Mesenchymal stem cell (in vitro differentiated cells and primary cell): Measurements from ENCODE around the gene AEBP2.
A peak's percentile ranks its signal among the peaks of the same experiment; 100 is the strongest.

Experiments
- DNase-seq: peaks from one replicate; pipeline ENCODE4 v3.0.0-alpha.2; 2013
- H2AFZ ChIP-seq: one replicate; pipeline ENCODE4 v1.6.1; 2013; ENCODE audit warnings: low read depth, mild to moderate bottlenecking, control low read depth, inconsistent platforms, low read length, moderate library complexity
- H2AK5ac ChIP-seq: 2 replicates; pipeline ENCODE4 v1.6.1; 2013; ENCODE audit warnings: low read length, moderate library complexity, mild to moderate bottlenecking, inconsistent platforms; ENCODE audit not compliant: severe bottlenecking
- H2BK120ac ChIP-seq: one replicate; pipeline ENCODE4 v1.6.1; 2013; ENCODE audit warnings: low read depth, mild to moderate bottlenecking, inconsistent platforms, low read length, moderate library complexity
- H2BK12ac ChIP-seq, 2 experiments: one replicate each; pipeline ENCODE4 v1.6.1; 2013; ENCODE audit warnings: inconsistent platforms in 2 of 2, low read length in 2 of 2, mild to moderate bottlenecking in 2 of 2, moderate library complexity in 2 of 2, control low read depth in 1 of 2
- H2BK15ac ChIP-seq: one replicate; pipeline ENCODE4 v1.6.1; 2013; ENCODE audit warnings: mild to moderate bottlenecking, low read depth, inconsistent platforms; ENCODE audit not compliant: poor library complexity, severe bottlenecking
- H2BK5ac ChIP-seq: 2 replicates; pipeline ENCODE4 v1.6.1; 2013; ENCODE audit warnings: low read depth, mild to moderate bottlenecking, low read length, control low read depth, inconsistent platforms; ENCODE audit not compliant: poor library complexity, severe bottlenecking
- H3K14ac ChIP-seq, 2 experiments: one replicate each; pipeline ENCODE4 v1.6.1; 2013; ENCODE audit warnings: inconsistent platforms in 2 of 2, low read length in 2 of 2, control low read depth in 1 of 2, mild to moderate bottlenecking in 1 of 2, moderate library complexity in 1 of 2
- H3K18ac ChIP-seq, 2 experiments: one replicate each; pipeline ENCODE4 v1.6.1; 2013; ENCODE audit warnings: inconsistent platforms in 2 of 2, low read length in 2 of 2, control low read depth in 1 of 2, low read depth in 1 of 2, mild to moderate bottlenecking in 1 of 2
- H3K23ac ChIP-seq, 2 experiments: one replicate each; pipeline ENCODE4 v1.6.1; 2013; ENCODE audit warnings: inconsistent platforms in 2 of 2, low read length in 2 of 2, mild to moderate bottlenecking in 2 of 2, moderate library complexity in 2 of 2, control low read depth in 1 of 2
- H3K27ac ChIP-seq: 2 replicates; pipeline ENCODE4 v1.5.1; 2013; ENCODE audit warnings: mild to moderate bottlenecking, moderate library complexity, low read length, control low read depth, inconsistent platforms; ENCODE audit not compliant: poor library complexity, severe bottlenecking
- H3K27me3 ChIP-seq, 2 experiments: 2 replicates each; pipeline versions ENCODE4 v1.6.1 to v1.7.0; 2013; ENCODE audit warnings: low read length in 2 of 2, mild to moderate bottlenecking in 2 of 2, moderate library complexity in 2 of 2, control low read depth in 1 of 2, inconsistent platforms in 1 of 2; ENCODE audit not compliant: control insufficient read depth in 1 of 2, insufficient read depth in 1 of 2
- H3K36me3 ChIP-seq, 2 experiments: 2 replicates each; pipeline versions ENCODE4 v1.6.1 to v1.7.0; 2013; ENCODE audit warnings: low read length in 2 of 2, control low read depth in 1 of 2, inconsistent platforms in 1 of 2, low read depth in 1 of 2, mild to moderate bottlenecking in 1 of 2; ENCODE audit not compliant: insufficient read depth in 2 of 2, control insufficient read depth in 1 of 2
- H3K4ac ChIP-seq, 2 experiments: one replicate each; pipeline ENCODE4 v1.6.1; 2013; ENCODE audit warnings: inconsistent platforms in 2 of 2, low read length in 2 of 2, mild to moderate bottlenecking in 2 of 2, moderate library complexity in 2 of 2, control low read depth in 1 of 2, low read depth in 1 of 2
- H3K4me1 ChIP-seq: 2 replicates; pipeline ENCODE4 v1.6.1; 2013; ENCODE audit warnings: low read depth, low read length, control low read depth; ENCODE audit not compliant: control insufficient read depth, insufficient read depth
- H3K4me2 ChIP-seq: 2 replicates; pipeline ENCODE4 v1.6.1; 2013; ENCODE audit warnings: low read length, mild to moderate bottlenecking, inconsistent platforms; ENCODE audit not compliant: poor library complexity, severe bottlenecking
- H3K4me3 ChIP-seq, 2 experiments: 2 replicates each; pipeline versions ENCODE4 v1.5.1 to v1.7.0; 2013; ENCODE audit warnings: low read length in 2 of 2, mild to moderate bottlenecking in 2 of 2, control low read depth in 1 of 2, low read depth in 1 of 2; ENCODE audit not compliant: insufficient read depth in 1 of 2
- H3K79me1 ChIP-seq: replicated peaks from 2 replicates; pipeline ENCODE4 v1.6.1; 2013; ENCODE audit warnings: mild to moderate bottlenecking, control low read depth, low read length, inconsistent platforms; ENCODE audit not compliant: poor library complexity, severe bottlenecking
- H3K9ac ChIP-seq: 2 replicates; pipeline ENCODE4 v1.7.0; 2013; ENCODE audit warnings: mild to moderate bottlenecking, low read length, moderate library complexity
- H3K9me3 ChIP-seq: 2 replicates; pipeline ENCODE4 v1.7.0; 2013; ENCODE audit warnings: mild to moderate bottlenecking, low read length; ENCODE audit not compliant: control insufficient read depth
- H4K8ac ChIP-seq: one replicate; pipeline ENCODE4 v1.6.1; 2013; ENCODE audit warnings: inconsistent platforms, mild to moderate bottlenecking, low read length, moderate library complexity
- H4K91ac ChIP-seq: one replicate; pipeline ENCODE4 v1.6.1; 2013; ENCODE audit warnings: mild to moderate bottlenecking, low read length, inconsistent platforms
- WGBS: methylation state at CpG from one replicate; pipeline ENCODE4 v1.1.7; 2013; ENCODE audit warnings: mixed read lengths; 5-methylcytosine and 5-hydroxymethylcytosine counted together

Gene AEBP2

GRCh38 chr12:19539071-19539470 lies 99.8 kb downstream of the AEBP2 start:
- H3K18ac ChIP-seq: no peak overlapping the region
- no peak overlapping the region for H3K23ac ChIP-seq
- H3K27ac ChIP-seq: no peak overlapping the region
- peaks cover 16% of the 10 kb centered on the region for H3K9me3 ChIP-seq
- H3K79me1 ChIP-seq: peaks cover 1% of the 10 kb centered on the region
- H3K27me3 ChIP-seq: no peaks in the 10 kb centered on the region
- H3K4me3 ChIP-seq: no peak overlapping the region
- H2BK5ac ChIP-seq: no peak overlapping the region
- no peak for DNase-seq
- H4K8ac ChIP-seq: no peak overlapping the region
- no peak overlapping the region for H2BK15ac ChIP-seq
- H2AFZ ChIP-seq: no peak overlapping the region
- H4K91ac ChIP-seq: no peak overlapping the region
- H3K9ac ChIP-seq: no peak overlapping the region
- no peak overlapping the region for H2AK5ac ChIP-seq
- peaks cover 0 to 11% of the 10 kb centered on the region in 2 experiments for H3K36me3 ChIP-seq
- no peaks in the 10 kb centered on the region for H3K4me1 ChIP-seq
- no peak overlapping the region for H3K4me2 ChIP-seq
- H3K14ac ChIP-seq: no peak overlapping the region
- H2BK12ac ChIP-seq: no peak overlapping the region
- no peak overlapping the region for H3K4ac ChIP-seq
- H2BK120ac ChIP-seq: no peak overlapping the region

GRCh38 chr12:19539836-19540235 lies 100.5 kb downstream of the AEBP2 start:
- Histone ChIP-seq H3K18ac (no peak overlapping the region), H3K4me3 (no peak overlapping the region), H3K36me3 (peaks cover 0 to 11% of the 10 kb centered on the region in 2 experiments), H2AK5ac (no peak overlapping the region), H3K4me1 (no peaks in the 10 kb centered on the region), H3K4me2 (no peak overlapping the region), H3K79me1 (peaks cover 2% of the 10 kb centered on the region), H3K27ac (no peak overlapping the region), H2BK12ac (no peak overlapping the region), H3K23ac (no peak overlapping the region), H3K9ac (no peak overlapping the region), H3K4ac (no peak overlapping the region), H4K8ac (no peak overlapping the region), H2BK120ac (no peak overlapping the region), H4K91ac (no peak overlapping the region), H3K27me3 (no peaks in the 10 kb centered on the region), H2BK5ac (no peak overlapping the region), H3K9me3 (peaks cover 16% of the 10 kb centered on the region), H2AFZ (no peak overlapping the region), H3K14ac (no peak overlapping the region), H2BK15ac (no peak overlapping the region)
- DNase-seq: peak; percentile 51
- WGBS: 80% methylated on average over 1 of the region's 1 CpG

- 94% methylated on average over 4 of the region's 4 CpGs for WGBS
Observed at GRCh38 chr12:19542606-19543005, 103.3 kb downstream of the AEBP2 start.

GRCh38 chr12:19544353-19544752 lies 105.1 kb downstream of the AEBP2 start:
- no peak overlapping the region for H3K4me3 ChIP-seq
- peak overlapping the region; percentile 16 for H3K9ac ChIP-seq
- no peak overlapping the region for H4K91ac ChIP-seq
- H3K4ac ChIP-seq: no peak overlapping the region
- no peak overlapping the region for H3K23ac ChIP-seq
- no peak overlapping the region for H3K27ac ChIP-seq
- no peaks in the 10 kb centered on the region for H3K36me3 ChIP-seq
- no peak overlapping the region for H2AK5ac ChIP-seq
- H3K79me1 ChIP-seq: peaks cover 2% of the 10 kb centered on the region
- no peak overlapping the region for H2BK120ac ChIP-seq
- no peak overlapping the region for H3K4me2 ChIP-seq
- no peaks in the 10 kb centered on the region for H3K27me3 ChIP-seq
- no peak overlapping the region for H3K18ac ChIP-seq
- no peak overlapping the region for H4K8ac ChIP-seq
- no peaks in the 10 kb centered on the region for H3K4me1 ChIP-seq
- H2BK5ac ChIP-seq: no peak overlapping the region
- H2BK12ac ChIP-seq: no peak overlapping the region
- H2BK15ac ChIP-seq: no peak overlapping the region
- H2AFZ ChIP-seq: no peak overlapping the region
- H3K14ac ChIP-seq: no peak overlapping the region
- DNase-seq: no peak
- H3K9me3 ChIP-seq: no peaks in the 10 kb centered on the region

More at GRCh38 chr12:19542606-19543005, 103.3 kb downstream of the AEBP2 start:
- no peak for DNase-seq
- Histone ChIP-seq H3K18ac (no peak overlapping the region), H3K36me3 (no peaks in the 10 kb centered on the region), H2BK12ac (no peak overlapping the region), H3K23ac (no peak overlapping the region), H2BK15ac (no peak overlapping the region), H3K9ac (no peak overlapping the region), H4K8ac (no peak overlapping the region), H4K91ac (no peak overlapping the region), H2AFZ (no peak overlapping the region), H2AK5ac (no peak overlapping the region), H2BK120ac (no peak overlapping the region), H3K4me1 (no peaks in the 10 kb centered on the region), H3K79me1 (peaks cover 2% of the 10 kb centered on the region), H3K27me3 (no peaks in the 10 kb centered on the region), H2BK5ac (no peak overlapping the region), H3K4me2 (no peak overlapping the region), H3K9me3 (no peaks in the 10 kb centered on the region), H3K4ac (no peak overlapping the region), H3K4me3 (no peak overlapping the region), H3K14ac (no peak overlapping the region), H3K27ac (no peak overlapping the region)
